ENCODE data around the gene GRIK2. TPM values are rescaled to one million over a fixed set of nuclear protein-coding genes. Genes with fewer than 3 reads are reported as not detected.

Gene GRIK2
- total RNA-seq, 2 donors from 2014 or later, result 0.92 to 2.0 TPM

DNA sequence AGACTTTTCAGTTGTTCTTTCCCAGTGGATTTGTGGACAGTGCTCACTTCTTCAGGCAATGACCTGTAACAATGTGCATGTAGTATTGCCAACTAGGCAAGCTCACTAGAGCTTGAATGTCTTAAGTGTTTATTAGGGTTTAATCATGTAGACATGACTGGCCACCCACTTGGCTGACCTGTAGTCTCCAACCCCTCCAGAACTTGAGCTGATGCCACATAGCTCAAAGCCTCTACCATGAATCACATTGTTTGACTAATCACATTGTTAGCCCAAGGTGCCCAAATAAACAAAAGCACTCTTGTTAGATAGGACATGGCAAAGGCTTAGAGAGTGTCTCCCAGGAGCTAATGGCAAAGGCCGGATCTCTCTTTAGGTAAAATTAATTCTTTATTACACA is 272.7 kb downstream of the GRIK2 start:
- no peaks in the 10 kb centered on the region for H3K9me3 ChIP-seq
- H3K27me3 ChIP-seq (replicated peaks; ENCODE audit: insufficient read depth), result no peaks in the 10 kb centered on the region
- H3K36me3 ChIP-seq, result no peaks in the 10 kb centered on the region
- no peak overlapping the region for H3K27ac ChIP-seq
- no peak overlapping the region for H3K4me3 ChIP-seq
- no peak for TF ChIP-seq CTCF (IDR thresholded peaks at IDR 0.05)
- ATAC-seq (ENCODE audit: insufficient number of reproducible peaks, low FRiP score, low read depth) (no peak), DNase-seq (ENCODE audit: low spot score) (no peak)
- no peaks in the 10 kb centered on the region for H3K4me1 ChIP-seq (ENCODE audit: control insufficient read depth in 1 of 2, low read depth in 2 of 2)

DNA sequence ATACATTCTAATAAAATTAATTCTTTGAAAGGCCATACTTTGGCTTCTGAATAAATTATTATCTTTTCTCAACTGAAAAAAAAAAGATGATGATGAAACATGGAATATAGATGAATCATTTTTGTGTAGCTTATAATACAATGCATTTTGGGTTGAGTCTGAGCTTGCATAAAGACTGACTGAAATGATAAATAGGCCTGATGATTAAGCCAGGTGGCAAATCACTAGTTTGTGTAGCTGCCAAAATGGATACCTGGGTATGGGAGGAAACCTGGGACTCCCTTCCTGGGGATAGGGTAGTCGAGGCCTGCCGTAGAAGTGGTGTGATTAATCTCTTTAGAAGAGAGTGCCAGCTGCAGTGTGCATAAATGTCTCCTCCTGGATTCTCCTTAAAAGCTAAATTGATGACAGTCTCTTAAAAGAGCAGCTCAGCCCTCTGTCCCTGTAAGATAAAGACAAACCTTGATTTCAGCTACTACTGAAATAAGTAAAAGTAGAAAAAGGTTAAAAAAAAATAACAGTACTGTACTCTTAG is 275.1 kb downstream of the GRIK2 start:
- H3K27me3 ChIP-seq (replicated peaks; ENCODE audit: insufficient read depth), result no peaks in the 10 kb centered on the region
- no peaks in the 10 kb centered on the region for H3K36me3 ChIP-seq
- no peak overlapping the region for H3K27ac ChIP-seq
- ATAC-seq (ENCODE audit: insufficient number of reproducible peaks, low FRiP score, low read depth) (no peak), DNase-seq (ENCODE audit: low spot score) (no peak)
- H3K4me3 ChIP-seq, result no peak overlapping the region
- no peaks in the 10 kb centered on the region for H3K9me3 ChIP-seq
- no peak for TF ChIP-seq CTCF (IDR thresholded peaks at IDR 0.05)
- H3K4me1 ChIP-seq (ENCODE audit: control insufficient read depth in 1 of 2, low read depth in 2 of 2), result no peaks in the 10 kb centered on the region

- no peaks in the 10 kb centered on the region for H3K27me3 ChIP-seq (replicated peaks; ENCODE audit: insufficient read depth)
- H3K27ac ChIP-seq, result no peak overlapping the region
- no peaks in the 10 kb centered on the region for H3K36me3 ChIP-seq
- no peak for ATAC-seq (ENCODE audit: insufficient number of reproducible peaks, low FRiP score, low read depth)
- no peak for TF ChIP-seq CTCF (IDR thresholded peaks at IDR 0.05)
- H3K4me3 ChIP-seq, result no peak overlapping the region
- H3K4me1 ChIP-seq (ENCODE audit: control insufficient read depth in 1 of 2, low read depth in 2 of 2), result no peaks in the 10 kb centered on the region
- H3K9me3 ChIP-seq, result no peaks in the 10 kb centered on the region
- no peak for DNase-seq (ENCODE audit: low spot score)
Measured at GRCh38 chr6:101676187-101676586, 282.7 kb downstream of the GRIK2 start.

- H3K36me3 ChIP-seq, result no peaks in the 10 kb centered on the region
- H3K4me3 ChIP-seq, result no peak overlapping the region
- no peaks in the 10 kb centered on the region for H3K4me1 ChIP-seq (ENCODE audit: control insufficient read depth in 1 of 2, low read depth in 2 of 2)
- no peak overlapping the region for H3K27ac ChIP-seq
- DNase-seq (ENCODE audit: low spot score), result no peak
- H3K9me3 ChIP-seq, result no peaks in the 10 kb centered on the region
- TF ChIP-seq CTCF (IDR thresholded peaks at IDR 0.05), result no peak
- no peak for ATAC-seq (ENCODE audit: insufficient number of reproducible peaks, low FRiP score, low read depth)
- no peaks in the 10 kb centered on the region for H3K27me3 ChIP-seq (replicated peaks; ENCODE audit: insufficient read depth)
Measured at GRCh38 chr6:101682937-101683336, 289.4 kb downstream of the GRIK2 start.

GRCh38 chr6:101683884-101684283 is 290.4 kb downstream of the GRIK2 start:
- no peaks in the 10 kb centered on the region for H3K27me3 ChIP-seq (replicated peaks; ENCODE audit: insufficient read depth)
- DNase-seq (ENCODE audit: low spot score), result no peak
- H3K9me3 ChIP-seq, result no peaks in the 10 kb centered on the region
- H3K36me3 ChIP-seq, result no peaks in the 10 kb centered on the region
- TF ChIP-seq CTCF (IDR thresholded peaks at IDR 0.05), result no peak
- no peak overlapping the region for H3K4me3 ChIP-seq
- H3K27ac ChIP-seq, result no peak overlapping the region
- no peaks in the 10 kb centered on the region for H3K4me1 ChIP-seq (ENCODE audit: control insufficient read depth in 1 of 2, low read depth in 2 of 2)
- ATAC-seq (ENCODE audit: insufficient number of reproducible peaks, low FRiP score, low read depth), result no peak
